Skeletal muscle satellite cell (primary cell): Measurements from ENCODE around the gene TENT4A.

Experiments
- H3K27me3 ChIP-seq: 2 replicates; pipeline ENCODE4 v1.7.0; 2013; ENCODE audit warnings: low read length; ENCODE audit not compliant: control insufficient read depth, insufficient read depth
- H3K36me3 ChIP-seq: 2 replicates; pipeline ENCODE4 v1.7.0; 2013; ENCODE audit warnings: mild to moderate bottlenecking, control low read depth, low read length; ENCODE audit not compliant: insufficient read depth
- H3K4me1 ChIP-seq: 2 replicates; pipeline ENCODE4 v1.7.0; 2013; ENCODE audit warnings: low read length; ENCODE audit not compliant: control insufficient read depth, insufficient read depth
- H3K4me2 ChIP-seq: 2 replicates; pipeline ENCODE4 v1.7.0; 2013; ENCODE audit warnings: mild to moderate bottlenecking, low read length
- H3K4me3 ChIP-seq: 2 replicates; pipeline ENCODE4 v1.7.0; 2013; ENCODE audit warnings: low read length
- H3K9ac ChIP-seq: 2 replicates; pipeline ENCODE4 v1.7.0; 2013; ENCODE audit warnings: mild to moderate bottlenecking, low read depth, low read length, moderate library complexity
- H3K9me3 ChIP-seq: replicated peaks from 2 replicates; pipeline ENCODE4 v1.7.0; 2013; ENCODE audit warnings: mild to moderate bottlenecking, control low read depth, low read length

The TENT4A gene

DNA sequence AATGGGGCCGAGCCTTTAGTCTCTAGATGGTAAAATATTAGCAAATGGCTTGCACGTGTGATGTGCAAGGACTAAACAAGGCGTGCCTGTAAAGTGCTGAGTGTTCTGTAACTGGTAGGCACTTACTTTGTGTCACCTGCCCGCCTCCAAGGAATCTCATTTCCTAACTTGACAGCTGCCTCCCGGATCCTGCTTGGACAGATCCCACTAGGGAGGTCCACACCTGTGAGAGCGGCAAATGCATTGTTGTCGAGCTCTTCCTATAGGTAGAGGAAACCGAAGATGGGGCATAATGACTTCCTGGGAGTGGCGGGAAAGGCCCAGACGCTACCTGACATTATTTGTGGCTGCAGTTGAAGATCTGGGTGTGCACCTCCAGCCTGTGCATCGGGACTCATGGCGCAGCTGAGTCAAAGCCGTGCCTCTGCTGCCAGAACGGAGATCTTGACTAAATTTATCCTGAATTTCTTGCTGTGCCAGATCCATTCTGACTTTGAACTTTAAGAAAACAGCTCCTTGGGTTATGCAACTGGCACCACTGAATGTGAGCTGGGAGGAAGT, 79.8 kb downstream of the TENT4A start:
- Histone ChIP-seq H3K4me2 (no peak overlapping the region), H3K9me3 (no peaks in the 10 kb centered on the region), H3K27me3 (peaks cover 16% of the 10 kb centered on the region), H3K36me3 (no peaks in the 10 kb centered on the region), H3K4me3 (no peak overlapping the region), H3K4me1 (no peaks in the 10 kb centered on the region), H3K9ac (no peak overlapping the region)

- Histone ChIP-seq H3K9ac (no peak overlapping the region), H3K27me3 (no peaks in the 10 kb centered on the region), H3K36me3 (no peaks in the 10 kb centered on the region), H3K4me1 (peaks cover 19% of the 10 kb centered on the region), H3K4me3 (no peak overlapping the region), H3K9me3 (no peaks in the 10 kb centered on the region), H3K4me2 (no peak overlapping the region)
Measured at GRCh38 chr5:6801236-6801635, 88.0 kb downstream of the TENT4A start.

- no peak overlapping the region for H3K4me3 ChIP-seq
- no peaks in the 10 kb centered on the region for H3K27me3 ChIP-seq
- no peak overlapping the region for H3K9ac ChIP-seq
- peak overlapping the region; percentile 4 for H3K4me2 ChIP-seq
- H3K36me3 ChIP-seq = no peaks in the 10 kb centered on the region
- no peaks in the 10 kb centered on the region for H3K9me3 ChIP-seq
- H3K4me1 ChIP-seq = peaks cover 19% of the 10 kb centered on the region
Measured at GRCh38 chr5:6803981-6804550, 90.8 kb downstream of the TENT4A start.

DNA sequence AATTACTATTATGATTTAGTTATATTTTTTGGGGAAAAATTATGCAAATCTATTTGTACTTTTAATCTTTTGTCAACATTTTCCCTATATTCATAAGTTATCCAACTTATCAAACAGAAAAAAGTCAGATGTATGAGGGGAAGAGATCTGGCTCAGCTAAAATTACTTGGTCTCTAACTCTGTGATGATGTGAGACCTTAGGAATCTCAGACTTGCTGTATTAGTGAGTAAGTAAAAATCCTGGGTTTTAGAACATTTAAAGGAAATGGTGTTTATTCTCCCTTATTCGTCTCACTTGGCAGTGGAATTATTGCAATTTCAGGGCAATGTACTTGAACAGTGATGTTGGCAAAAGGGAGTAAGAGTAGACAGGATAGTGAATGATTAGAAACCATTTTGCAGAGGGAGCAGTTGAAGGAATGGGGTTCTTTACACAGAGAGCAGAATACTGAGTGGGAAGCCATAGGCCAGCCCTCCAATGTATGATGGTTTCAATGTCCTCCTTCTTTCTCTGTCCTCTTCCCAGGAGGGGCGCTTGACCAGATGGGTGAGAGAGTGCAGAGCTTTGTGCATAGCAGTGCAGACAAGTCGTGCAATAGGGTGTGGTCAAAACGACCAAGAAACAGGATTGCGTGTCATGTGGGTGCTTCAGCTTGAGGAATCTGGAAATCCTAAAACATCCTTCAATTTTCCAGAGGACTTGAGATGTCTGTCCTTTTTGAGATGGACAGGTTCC, 91.7 kb downstream of the TENT4A start:
- Histone ChIP-seq H3K4me1 (peaks cover 19% of the 10 kb centered on the region), H3K9me3 (no peaks in the 10 kb centered on the region), H3K36me3 (no peaks in the 10 kb centered on the region), H3K27me3 (no peaks in the 10 kb centered on the region), H3K9ac (no peak overlapping the region), H3K4me2 (peak overlapping the region; percentile 53), H3K4me3 (peak overlapping the region; percentile 27)

DNA sequence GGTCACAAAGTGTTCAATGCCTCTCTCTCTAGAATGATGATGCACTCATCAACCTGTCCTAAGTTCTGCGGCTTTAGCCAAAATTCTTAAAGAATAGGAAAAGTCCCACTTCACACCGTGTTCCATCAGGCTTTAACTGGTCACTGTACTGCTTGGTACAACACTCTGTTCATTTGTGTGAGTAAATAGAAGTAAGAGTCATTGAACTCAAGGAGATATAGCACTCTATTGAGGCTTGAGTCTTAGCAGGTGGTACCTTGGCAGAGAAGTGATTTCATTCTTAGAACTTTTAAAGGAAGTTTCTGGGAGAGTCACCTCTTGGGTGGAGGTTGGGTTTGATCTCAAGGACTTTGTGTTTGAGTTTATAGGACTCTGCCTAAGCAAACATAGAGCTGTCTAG, 92.6 kb downstream of the TENT4A start:
- Histone ChIP-seq H3K36me3 (no peaks in the 10 kb centered on the region), H3K4me2 (no peak overlapping the region), H3K9me3 (no peaks in the 10 kb centered on the region), H3K9ac (no peak overlapping the region), H3K4me1 (peaks cover 19% of the 10 kb centered on the region), H3K4me3 (no peak overlapping the region), H3K27me3 (no peaks in the 10 kb centered on the region)
